GM23338 (cell line): Measurements from ENCODE around the gene PIR. TPM values are rescaled to one million over a fixed set of nuclear protein-coding genes. Genes with fewer than 3 reads are reported as not detected.

Experiments used
- ATAC-seq: fragments of 200-7000 bp; cut with Tn5 transposase; 3 replicates; pipeline ENCODE4 v1.9.1; 2020
- DNase-seq: peaks from one replicate; pipeline ENCODE4 v3.0.0-alpha.2; 2015; ENCODE audit warnings: low spot score
- H2AFZ ChIP-seq: fragments of 200-600 bp; sonication (generic); 2 replicates; pipeline ENCODE4 v1.8.0; 2016; ENCODE audit warnings: antibody characterized with exemption, mild to moderate bottlenecking, moderate library complexity
- H3F3A ChIP-seq: fragments of 200-600 bp; sonication (generic); replicated peaks from 2 replicates; pipeline ENCODE4 v1.8.0; 2017; ENCODE audit warnings: antibody characterized with exemption, mixed run types, low read depth
- H3K27ac ChIP-seq: fragments of 200-600 bp; sonication (generic); 2 replicates; pipeline ENCODE4 v1.6.1; 2016; ENCODE audit warnings: low read depth
- H3K27me3 ChIP-seq: fragments of 200-600 bp; sonication (generic); 2 replicates; pipeline ENCODE4 v1.8.0; 2016; ENCODE audit warnings: mild to moderate bottlenecking, mixed run types, moderate library complexity; ENCODE audit not compliant: insufficient read depth
- H3K36me3 ChIP-seq: fragments of 200-600 bp; sonication (generic); 2 replicates; pipeline ENCODE4 v1.8.0; 2016; ENCODE audit warnings: mild to moderate bottlenecking; ENCODE audit not compliant: insufficient read depth
- H3K4me1 ChIP-seq: fragments of 200-600 bp; sonication (generic); 2 replicates; pipeline ENCODE4 v1.8.0; 2016; ENCODE audit warnings: mild to moderate bottlenecking, moderate library complexity; ENCODE audit not compliant: insufficient read depth
- H3K4me2 ChIP-seq: fragments of 200-600 bp; sonication (generic); 2 replicates; pipeline ENCODE4 v1.7.1; 2017; ENCODE audit warnings: mixed run types
- H3K4me3 ChIP-seq: fragments of 200-600 bp; sonication (generic); 2 replicates; pipeline ENCODE4 v1.6.1; 2016; ENCODE audit warnings: mixed run types
- H3K79me2 ChIP-seq: fragments of 200-600 bp; sonication (generic); replicated peaks from 2 replicates; pipeline ENCODE4 v1.8.0; 2017; ENCODE audit warnings: mild to moderate bottlenecking; ENCODE audit not compliant: insufficient read depth
- H3K9me2 ChIP-seq: fragments of 200-600 bp; sonication (generic); 2 replicates; pipeline ENCODE4 v1.8.0; 2017; ENCODE audit not compliant: insufficient read depth
- H4K20me1 ChIP-seq: fragments of 200-600 bp; sonication (generic); replicated peaks from 2 replicates; pipeline ENCODE4 v1.8.0; 2017; ENCODE audit warnings: mild to moderate bottlenecking; ENCODE audit not compliant: insufficient read depth
- H3K27ac Mint-ChIP-seq: 2 replicates; pipeline ENCODE4 v1.8.0; 2020; ENCODE audit warnings: inconsistent platforms, mild to moderate bottlenecking, moderate library complexity, mixed read lengths
- H3K27me3 Mint-ChIP-seq: 3 replicates; pipeline ENCODE4 v1.8.0; 2022; ENCODE audit warnings: low read depth, mild to moderate bottlenecking, moderate library complexity, mixed read lengths, inconsistent platforms; ENCODE audit not compliant: insufficient read depth, poor library complexity
- H3K36me3 Mint-ChIP-seq: 3 replicates; pipeline ENCODE4 v1.8.0; 2021; ENCODE audit warnings: low read depth, mild to moderate bottlenecking, inconsistent platforms, moderate library complexity, mixed read lengths
- H3K4me1 Mint-ChIP-seq: 3 replicates; pipeline ENCODE4 v1.8.0; 2020; ENCODE audit warnings: mild to moderate bottlenecking, inconsistent platforms, mixed read lengths
- H3K4me3 Mint-ChIP-seq: 3 replicates; pipeline ENCODE4 v1.8.0; 2021; ENCODE audit warnings: moderate library complexity, mild to moderate bottlenecking, inconsistent platforms, mixed read lengths
- H3K9me3 Mint-ChIP-seq: 3 replicates; pipeline ENCODE4 v1.8.0; 2020; ENCODE audit warnings: moderate library complexity, mild to moderate bottlenecking, inconsistent platforms, mixed read lengths
- CREB1 ChIP-seq: fragments of 250-450 bp; sonication (Bioruptor Pico); IDR thresholded peaks from 2 replicates; pipeline ENCODE4 v1.5.0; 2020; ENCODE audit warnings: low read depth, mild to moderate bottlenecking, moderate library complexity
- EZH2 ChIP-seq: fragments of 200-600 bp; sonication (generic); IDR thresholded peaks from one replicate; pipeline ENCODE4 v1.8.0; 2017; ENCODE audit warnings: antibody characterized with exemption, mild to moderate bottlenecking, low read depth; ENCODE audit not compliant: unreplicated experiment
- EZH2phosphoT487 ChIP-seq: fragments of 200-600 bp; sonication (generic); IDR thresholded peaks from one replicate; pipeline ENCODE4 v1.8.1; 2018; ENCODE audit warnings: antibody characterized with exemption; ENCODE audit not compliant: unreplicated experiment
- NANOG ChIP-seq: IDR thresholded peaks from 2 replicates; pipeline ENCODE4 v1.6.1; 2016; ENCODE audit warnings: antibody characterized with exemption, borderline replicate concordance
- POLR2AphosphoS5 ChIP-seq: IDR thresholded peaks from 2 replicates; pipeline ENCODE4 v1.6.1; 2016; ENCODE audit warnings: antibody characterized with exemption, low read depth
- ZNF114 ChIP-seq: fragments of 250-450 bp; sonication (Bioruptor Pico); IDR thresholded peaks from 2 replicates; pipeline ENCODE4 v1.5.0; 2020; ENCODE audit warnings: mild to moderate bottlenecking, moderate library complexity
- polyA plus RNA-seq: library from polyadenylated mRNA; unstranded; fragments of >200 nt; fragmentation: Nextera tagmentation; extraction: Ambion mirVana; gene quantifications from 2 replicates; pipeline ENCODE4 v1.2.1, GENCODE V29; 2016
- total RNA-seq: library from RNA; depleted of rRNA; stranded (reverse); fragments of >200 nt; shearing (Covaris generic); gene quantifications from 2 replicates; pipeline ENCODE4 v1.2.3, GENCODE V29; 2014
- TF ChIP-seq, protein P1 (sequence below), 2 experiments: fragments of 200-600 bp in 1 of 2; sonication (generic) in 1 of 2; conservative IDR thresholded peaks; 2 replicates each; pipeline versions ENCODE4 v1.5.1 to v1.6.1; 2016 to 2017; ENCODE audit warnings: antibody characterized with exemption in 2 of 2, low read depth in 2 of 2, mild to moderate bottlenecking in 2 of 2, moderate library complexity in 1 of 2
- TF ChIP-seq, protein P2 (sequence below): fragments of 250-450 bp; sonication (Bioruptor Pico); IDR thresholded peaks from 2 replicates; pipeline ENCODE4 v1.5.0; 2020; ENCODE audit warnings: mild to moderate bottlenecking, moderate library complexity
- TF ChIP-seq, protein P3 (sequence below): IDR thresholded peaks from 2 replicates; pipeline ENCODE4 v1.6.1; 2016; ENCODE audit warnings: antibody characterized with exemption

Gene PIR
- total and polyA plus RNA-seq, 2 experiments from 2014 or later = 13.1 to 25.2 TPM

DNA sequence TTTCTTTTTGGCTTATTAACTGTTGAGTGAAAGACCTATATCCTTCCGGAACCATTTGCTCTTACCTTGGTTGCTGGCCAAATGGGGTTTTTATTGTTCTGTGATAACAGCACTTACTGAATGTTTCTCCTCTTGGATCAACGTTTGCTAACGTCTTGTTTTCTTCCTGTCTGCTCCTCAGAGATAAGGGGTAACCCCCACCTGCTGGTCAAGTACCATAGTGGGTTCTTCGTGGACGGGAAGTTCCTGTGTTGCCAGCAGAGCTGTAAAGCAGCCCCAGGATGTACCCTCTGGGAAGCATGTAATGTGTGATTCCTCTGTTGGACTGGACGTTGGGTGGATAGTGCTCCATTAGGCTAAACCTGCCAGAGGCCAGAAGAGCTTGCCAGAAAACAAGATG lies 22.8 kb upstream of the PIR start:
- H2AFZ ChIP-seq = no peak overlapping the region
- Mint-ChIP-seq H3K27me3 (no peaks in the 10 kb centered on the region), H3K4me1 (no peaks in the 10 kb centered on the region), H3K36me3 (no peaks in the 10 kb centered on the region), H3K27ac (no peak overlapping the region), H3K9me3 (no peaks in the 10 kb centered on the region), H3K4me3 (no peak overlapping the region)
- H3K36me3 ChIP-seq = no peaks in the 10 kb centered on the region
- no peak overlapping the region for H3K27ac ChIP-seq
- H3K79me2 ChIP-seq = no peaks in the 10 kb centered on the region
- H3K4me1 ChIP-seq = no peaks in the 10 kb centered on the region
- no peaks in the 10 kb centered on the region for H3K9me2 ChIP-seq
- peak; percentile 3 for DNase-seq
- H3F3A ChIP-seq = no peaks in the 10 kb centered on the region
- ATAC-seq = no peak
- TF ChIP-seq, protein P1, sequence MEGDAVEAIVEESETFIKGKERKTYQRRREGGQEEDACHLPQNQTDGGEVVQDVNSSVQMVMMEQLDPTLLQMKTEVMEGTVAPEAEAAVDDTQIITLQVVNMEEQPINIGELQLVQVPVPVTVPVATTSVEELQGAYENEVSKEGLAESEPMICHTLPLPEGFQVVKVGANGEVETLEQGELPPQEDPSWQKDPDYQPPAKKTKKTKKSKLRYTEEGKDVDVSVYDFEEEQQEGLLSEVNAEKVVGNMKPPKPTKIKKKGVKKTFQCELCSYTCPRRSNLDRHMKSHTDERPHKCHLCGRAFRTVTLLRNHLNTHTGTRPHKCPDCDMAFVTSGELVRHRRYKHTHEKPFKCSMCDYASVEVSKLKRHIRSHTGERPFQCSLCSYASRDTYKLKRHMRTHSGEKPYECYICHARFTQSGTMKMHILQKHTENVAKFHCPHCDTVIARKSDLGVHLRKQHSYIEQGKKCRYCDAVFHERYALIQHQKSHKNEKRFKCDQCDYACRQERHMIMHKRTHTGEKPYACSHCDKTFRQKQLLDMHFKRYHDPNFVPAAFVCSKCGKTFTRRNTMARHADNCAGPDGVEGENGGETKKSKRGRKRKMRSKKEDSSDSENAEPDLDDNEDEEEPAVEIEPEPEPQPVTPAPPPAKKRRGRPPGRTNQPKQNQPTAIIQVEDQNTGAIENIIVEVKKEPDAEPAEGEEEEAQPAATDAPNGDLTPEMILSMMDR (conservative IDR thresholded peaks at IDR 0.05; ENCODE audit: low read depth in 2 of 2) = no peak
- TF ChIP-seq, protein P2, sequence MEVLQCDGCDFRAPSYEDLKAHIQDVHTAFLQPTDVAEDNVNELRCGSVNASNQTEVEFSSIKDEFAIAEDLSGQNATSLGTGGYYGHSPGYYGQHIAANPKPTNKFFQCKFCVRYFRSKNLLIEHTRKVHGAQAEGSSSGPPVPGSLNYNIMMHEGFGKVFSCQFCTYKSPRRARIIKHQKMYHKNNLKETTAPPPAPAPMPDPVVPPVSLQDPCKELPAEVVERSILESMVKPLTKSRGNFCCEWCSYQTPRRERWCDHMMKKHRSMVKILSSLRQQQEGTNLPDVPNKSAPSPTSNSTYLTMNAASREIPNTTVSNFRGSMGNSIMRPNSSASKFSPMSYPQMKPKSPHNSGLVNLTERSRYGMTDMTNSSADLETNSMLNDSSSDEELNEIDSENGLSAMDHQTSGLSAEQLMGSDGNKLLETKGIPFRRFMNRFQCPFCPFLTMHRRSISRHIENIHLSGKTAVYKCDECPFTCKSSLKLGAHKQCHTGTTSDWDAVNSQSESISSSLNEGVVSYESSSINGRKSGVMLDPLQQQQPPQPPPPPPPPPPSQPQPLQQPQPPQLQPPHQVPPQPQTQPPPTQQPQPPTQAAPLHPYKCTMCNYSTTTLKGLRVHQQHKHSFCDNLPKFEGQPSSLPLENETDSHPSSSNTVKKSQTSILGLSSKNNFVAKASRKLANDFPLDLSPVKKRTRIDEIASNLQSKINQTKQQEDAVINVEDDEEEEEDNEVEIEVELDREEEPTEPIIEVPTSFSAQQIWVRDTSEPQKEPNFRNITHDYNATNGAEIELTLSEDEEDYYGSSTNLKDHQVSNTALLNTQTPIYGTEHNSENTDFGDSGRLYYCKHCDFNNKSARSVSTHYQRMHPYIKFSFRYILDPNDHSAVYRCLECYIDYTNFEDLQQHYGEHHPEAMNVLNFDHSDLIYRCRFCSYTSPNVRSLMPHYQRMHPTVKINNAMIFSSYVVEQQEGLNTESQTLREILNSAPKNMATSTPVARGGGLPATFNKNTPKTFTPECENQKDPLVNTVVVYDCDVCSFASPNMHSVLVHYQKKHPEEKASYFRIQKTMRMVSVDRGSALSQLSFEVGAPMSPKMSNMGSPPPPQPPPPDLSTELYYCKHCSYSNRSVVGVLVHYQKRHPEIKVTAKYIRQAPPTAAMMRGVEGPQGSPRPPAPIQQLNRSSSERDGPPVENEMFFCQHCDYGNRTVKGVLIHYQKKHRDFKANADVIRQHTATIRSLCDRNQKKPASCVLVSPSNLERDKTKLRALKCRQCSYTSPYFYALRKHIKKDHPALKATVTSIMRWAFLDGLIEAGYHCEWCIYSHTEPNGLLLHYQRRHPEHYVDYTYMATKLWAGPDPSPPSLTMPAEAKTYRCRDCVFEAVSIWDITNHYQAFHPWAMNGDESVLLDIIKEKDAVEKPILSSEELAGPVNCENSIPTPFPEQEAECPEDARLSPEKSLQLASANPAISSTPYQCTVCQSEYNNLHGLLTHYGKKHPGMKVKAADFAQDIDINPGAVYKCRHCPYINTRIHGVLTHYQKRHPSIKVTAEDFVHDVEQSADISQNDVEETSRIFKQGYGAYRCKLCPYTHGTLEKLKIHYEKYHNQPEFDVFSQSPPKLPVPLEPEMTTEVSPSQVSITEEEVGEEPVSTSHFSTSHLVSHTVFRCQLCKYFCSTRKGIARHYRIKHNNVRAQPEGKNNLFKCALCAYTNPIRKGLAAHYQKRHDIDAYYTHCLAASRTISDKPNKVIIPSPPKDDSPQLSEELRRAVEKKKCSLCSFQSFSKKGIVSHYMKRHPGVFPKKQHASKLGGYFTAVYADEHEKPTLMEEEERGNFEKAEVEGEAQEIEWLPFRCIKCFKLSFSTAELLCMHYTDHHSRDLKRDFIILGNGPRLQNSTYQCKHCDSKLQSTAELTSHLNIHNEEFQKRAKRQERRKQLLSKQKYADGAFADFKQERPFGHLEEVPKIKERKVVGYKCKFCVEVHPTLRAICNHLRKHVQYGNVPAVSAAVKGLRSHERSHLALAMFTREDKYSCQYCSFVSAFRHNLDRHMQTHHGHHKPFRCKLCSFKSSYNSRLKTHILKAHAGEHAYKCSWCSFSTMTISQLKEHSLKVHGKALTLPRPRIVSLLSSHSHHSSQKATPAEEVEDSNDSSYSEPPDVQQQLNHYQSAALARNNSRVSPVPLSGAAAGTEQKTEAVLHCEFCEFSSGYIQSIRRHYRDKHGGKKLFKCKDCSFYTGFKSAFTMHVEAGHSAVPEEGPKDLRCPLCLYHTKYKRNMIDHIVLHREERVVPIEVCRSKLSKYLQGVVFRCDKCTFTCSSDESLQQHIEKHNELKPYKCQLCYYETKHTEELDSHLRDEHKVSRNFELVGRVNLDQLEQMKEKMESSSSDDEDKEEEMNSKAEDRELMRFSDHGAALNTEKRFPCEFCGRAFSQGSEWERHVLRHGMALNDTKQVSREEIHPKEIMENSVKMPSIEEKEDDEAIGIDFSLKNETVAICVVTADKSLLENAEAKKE (CRISPR knock-in tag) = no peak
- TF ChIP-seq, protein P3, sequence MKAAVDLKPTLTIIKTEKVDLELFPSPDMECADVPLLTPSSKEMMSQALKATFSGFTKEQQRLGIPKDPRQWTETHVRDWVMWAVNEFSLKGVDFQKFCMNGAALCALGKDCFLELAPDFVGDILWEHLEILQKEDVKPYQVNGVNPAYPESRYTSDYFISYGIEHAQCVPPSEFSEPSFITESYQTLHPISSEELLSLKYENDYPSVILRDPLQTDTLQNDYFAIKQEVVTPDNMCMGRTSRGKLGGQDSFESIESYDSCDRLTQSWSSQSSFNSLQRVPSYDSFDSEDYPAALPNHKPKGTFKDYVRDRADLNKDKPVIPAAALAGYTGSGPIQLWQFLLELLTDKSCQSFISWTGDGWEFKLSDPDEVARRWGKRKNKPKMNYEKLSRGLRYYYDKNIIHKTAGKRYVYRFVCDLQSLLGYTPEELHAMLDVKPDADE = no peak
- TF ChIP-seq EZH2 (no peak), NANOG (no peak), EZH2phosphoT487 (no peak), CREB1 (no peak), POLR2AphosphoS5 (no peak), ZNF114 (no peak)
- H3K27me3 ChIP-seq = no peaks in the 10 kb centered on the region
- no peak overlapping the region for H3K4me2 ChIP-seq
- H3K4me3 ChIP-seq = no peak overlapping the region
- H4K20me1 ChIP-seq = no peaks in the 10 kb centered on the region
